Spleen (tissue), 13 donors: Measurements from ENCODE around the gene BLCAP. TPM values are rescaled to one million over a fixed set of nuclear protein-coding genes. Genes with fewer than 3 reads are reported as not detected.
A peak's percentile ranks its signal among the peaks of the same experiment; 100 is the strongest.
"Not testable (repeated sequence)": the region's sequence is repeated elsewhere in the genome, so short reads cannot be mapped to it uniquely, and the experiment has no call there.

ENCODE experiments used
- DNase-seq: peaks from one replicate; pipeline ENCODE4 v3.0.0-alpha.2; 2020
- H3K27ac ChIP-seq, 8 donors: fragments of 200-600 bp; sonication (generic) in 7 of 8; 1 replicate in 4 of 8; 2 replicates in 4 of 8; pipeline versions ENCODE4 v1.5.0 to v1.8.0; 2016 to 2021; ENCODE audit warnings: inconsistent platforms in 4 of 8, mild to moderate bottlenecking in 4 of 8, moderate library complexity in 1 of 8
- H3K27me3 ChIP-seq, 7 donors: fragments of 200-600 bp; sonication (generic) in 6 of 7; replicated peaks in 1 of 7; 1 replicate in 4 of 7; 2 replicates in 3 of 7; pipeline versions ENCODE4 v1.5.0 to v1.8.0; 2016 to 2021; ENCODE audit warnings: inconsistent platforms in 3 of 7, mild to moderate bottlenecking in 1 of 7
- H3K36me3 ChIP-seq, 6 donors: fragments of 200-600 bp; sonication (generic) in 5 of 6; 1 replicate in 4 of 6; 2 replicates in 2 of 6; pipeline versions ENCODE4 v1.5.0 to v1.8.0; 2016 to 2021; ENCODE audit warnings: inconsistent platforms in 2 of 6
- H3K4me1 ChIP-seq, 6 donors: fragments of 200-600 bp; sonication (generic) in 5 of 6; 1 replicate in 3 of 6; 2 replicates in 3 of 6; pipeline versions ENCODE4 v1.5.0 to v1.8.0; 2016 to 2021; ENCODE audit warnings: inconsistent platforms in 3 of 6
- H3K4me3 ChIP-seq, 8 donors: fragments of 200-600 bp; sonication (generic) in 7 of 8; 1 replicate in 4 of 8; 2 replicates in 4 of 8; pipeline versions ENCODE4 v1.5.0 to v1.8.0; 2016 to 2021; ENCODE audit warnings: inconsistent platforms in 4 of 8, mild to moderate bottlenecking in 4 of 8, moderate library complexity in 2 of 8
- H3K9me3 ChIP-seq, 8 donors: fragments of 200-600 bp; sonication (generic) in 7 of 8; 1 replicate in 4 of 8; 2 replicates in 4 of 8; pipeline versions ENCODE4 v1.5.0 to v1.8.0; 2016 to 2021; ENCODE audit warnings: inconsistent platforms in 4 of 8
- CTCF ChIP-seq, 11 experiments: fragments of 200-600 bp in 7 of 11; fragments of 450-650 bp in 4 of 11; sonication (generic) in 4 of 11; IDR thresholded peaks in 8 of 11; conservative IDR thresholded peaks in 3 of 11; 1 replicate in 7 of 11; 2 replicates in 4 of 11; pipeline versions ENCODE4 v1.4.0 to v1.8.0; 2016 to 2021; ENCODE audit warnings: antibody characterized with exemption in 11 of 11, inconsistent platforms in 4 of 11, mild to moderate bottlenecking in 1 of 11
- POLR2A ChIP-seq, 3 donors: fragments of 450-650 bp; IDR thresholded peaks; one replicate each; pipeline ENCODE4 v1.5.1; 2017; ENCODE audit warnings: antibody characterized with exemption in 3 of 3, mild to moderate bottlenecking in 1 of 3
- POLR2AphosphoS5 ChIP-seq, 3 donors: sonication (generic); formaldehyde crosslinking; IDR thresholded peaks; one replicate each; pipeline ENCODE4 v1.5.1; 2017; ENCODE audit warnings: antibody characterized with exemption in 3 of 3
- WGBS, 5 donors: extraction: QIAGEN DNeasy Blood & Tissue Kit in 3 of 5; methylation state at CpG; one replicate each; pipeline versions ENCODE4 v1.1.5 to v1.1.7; 2013 to 2018; 5-methylcytosine and 5-hydroxymethylcytosine counted together
- intact Hi-C: fragments of 100-400 bp; cut with DNase I; formaldehyde crosslinking; loops from one replicate; pipeline ENCODE4 v1.15.0; 2023; ENCODE audit warnings: low total_unique reads
- long read RNA-seq, 2 donors: transcript quantifications; one replicate each; lab custom pipeline, GENCODE V29; 2026
- polyA plus RNA-seq, 3 donors: library from polyadenylated mRNA; stranded (reverse); fragments of 200-250 nt; gene quantifications; one replicate each; pipeline ENCODE4 v1.2.1, GENCODE V29; 2013
- total RNA-seq, 7 donors: library from RNA; depleted of rRNA in 3 of 7; stranded (reverse); fragments of >200 nt in 3 of 7; fragmentation: NEBNext Ultra II Directional in 4 of 7; extraction: Animal tissue kit (Norgen Biotek cat#: 25700) in 4 of 7; gene quantifications; one replicate each; pipeline versions ENCODE4 v1.1.0 to v1.2.1, GENCODE V29; 2016 to 2021
- donor health status: healthy with polysubstance abuse.
- donor health status: DM: no; HTN: no; CAD: no; lungs with moderate emphysema.
- donor health status: DM: no; HTN: no; CAD: no.
- donor health status: Bipolar disorder and iron deficiency.
- donor health status: healthy.
- donor health status: DM: no; HTN: no; CAD: no.
- donor health status: DM: yes; HTN: yes; CAD: no.

Gene BLCAP
- total RNA-seq (10 to 100 TPM; 62.5 to 94.7 (median 69.5) TPM), polyA plus RNA-seq (10 to 100 TPM; 56.8 to 70.9 (median 59.0) TPM)
- long read RNA-seq, donor 1, full-length matches to known transcripts: 31 of 31 reads
- long read RNA-seq, donor 1, partial matches to known transcripts: 0 of 31 reads
- long read RNA-seq, donor 1, other reads (novel, unspliced or antisense): 0 of 31 reads
- long read RNA-seq, donor 2, full-length matches to known transcripts: 26 of 26 reads
- long read RNA-seq, donor 2, partial matches to known transcripts: 0 of 26 reads
- long read RNA-seq, donor 2, other reads (novel, unspliced or antisense): 0 of 26 reads

GRCh38 chr20:37527638-37528445, at the start of gene BLCAP:
TSS of gene BLCAP (minus strand) at chr20:37527876. CDS start at chr20:37519174, 8,702 bp downstream.
- H3K9me3 ChIP-seq: no peaks in the 10 kb centered on the region
- intact Hi-C loops: loop anchor here (5.0 kb wide), 1 partner anchor 331 kb away; no protein-coding TSS in a partner anchor
- H3K4me1 ChIP-seq: peaks cover 16 to 59% (median 43%) of the 10 kb centered on the region in 6 donors
- H3K36me3 ChIP-seq: peaks cover 0 to 3% (median 0%) of the 10 kb centered on the region in 6 donors
- DNase-seq: peak; percentile 97
- H3K4me3 ChIP-seq: peak within 1 kb of the TSS; percentile 95 to 100 (median 98)
- H3K27ac ChIP-seq: peak within 1 kb of the TSS; percentile 93 to 99 (median 98)
- H3K27me3 ChIP-seq: no peaks in the 10 kb centered on the region
- TF ChIP-seq POLR2A (IDR thresholded peaks at IDR 0.05): peak; percentile 7 to 82 (median 48)
- TF ChIP-seq CTCF (IDR thresholded peaks at IDR 0.05 in 8 of 11, conservative IDR thresholded peaks at IDR 0.05 in 3 of 11): no peak
- TF ChIP-seq POLR2AphosphoS5 (IDR thresholded peaks at IDR 0.05): peak; percentile 98 to 99 (median 98)
- WGBS, 5 donors: 0 to 1% (median 1%) methylated on average over 48 to 62 of the region's 62 CpGs

- H3K36me3 ChIP-seq, H3K27ac ChIP-seq, H3K4me3 ChIP-seq, intact Hi-C loops, H3K9me3 ChIP-seq, DNase-seq: not testable (repeated sequence)
- Histone ChIP-seq H3K27me3 (peaks cover 0 to 36% (median 0%) of the 10 kb centered on the region in 7 donors), H3K4me1 (peaks cover 0 to 16% (median 7%) of the 10 kb centered on the region in 6 donors)
- WGBS, 5 donors: 81 to 92% (median 88%) methylated on average over 4 of the region's 4 CpGs
Measured at GRCh38 chr20:37577436-37577835, 49.8 kb upstream of the BLCAP start.

GRCh38 chr20:37576911-37577310, 49.2 kb upstream of the BLCAP start:
- DNase-seq: no peak
- Histone ChIP-seq H3K36me3 (no peaks in the 10 kb centered on the region), H3K4me1 (peaks cover 0 to 16% (median 7%) of the 10 kb centered on the region in 6 donors), H3K9me3 (no peaks in the 10 kb centered on the region), H3K27me3 (peaks cover 0 to 33% (median 0%) of the 10 kb centered on the region in 7 donors), H3K27ac (no peak overlapping the region), H3K4me3 (no peak overlapping the region)
- 50 to 71% (median 60%) methylated on average over 1 of the region's 1 CpG for WGBS, 5 donors
- intact Hi-C loops: no loop called here
- no peak for TF ChIP-seq POLR2AphosphoS5 (IDR thresholded peaks at IDR 0.05)
- no peak for TF ChIP-seq POLR2A (IDR thresholded peaks at IDR 0.05)
- TF ChIP-seq CTCF (IDR thresholded peaks at IDR 0.05 in 8 of 11, conservative IDR thresholded peaks at IDR 0.05 in 3 of 11): no peak

GRCh38 chr20:37575884-37576283, 48.2 kb upstream of the BLCAP start:
- WGBS, 5 donors: 0 to 14% (median 5%) methylated on average over 1 of the region's 1 CpG
- intact Hi-C loops: no loop called here
- Histone ChIP-seq H3K36me3 (no peaks in the 10 kb centered on the region), H3K27me3 (peaks cover 0 to 34% (median 0%) of the 10 kb centered on the region in 7 donors), H3K27ac (no peak overlapping the region), H3K9me3 (no peaks in the 10 kb centered on the region), H3K4me1 (peaks cover 0 to 16% (median 7%) of the 10 kb centered on the region in 6 donors), H3K4me3 (no peak overlapping the region)
- DNase-seq: no peak
- no peak for TF ChIP-seq CTCF (IDR thresholded peaks at IDR 0.05 in 8 of 11, conservative IDR thresholded peaks at IDR 0.05 in 3 of 11)
- peak in 1 of 3 donors; percentile 40 for TF ChIP-seq POLR2AphosphoS5 (IDR thresholded peaks at IDR 0.05)
- no peak for TF ChIP-seq POLR2A (IDR thresholded peaks at IDR 0.05)
